ENCODE measurements around the gene SYAP1. TPM values are rescaled to one million over a fixed set of nuclear protein-coding genes. Genes with fewer than 3 reads are reported as not detected.
"Not testable (repeated sequence)": the region's sequence is repeated elsewhere in the genome, so short reads cannot be mapped to it uniquely, and the experiment has no call there.

The SYAP1 gene
- total RNA-seq, 1 donor from 2014 or later = 14.2 TPM

GRCh38 chrX:16714504-16714903, 4.9 kb upstream of the SYAP1 start:
- Histone ChIP-seq H3K36me3 (no peaks in the 10 kb centered on the region), H3K4me3 (no peak overlapping the region), H3K27me3 (no peaks in the 10 kb centered on the region), H3K9me3 (no peaks in the 10 kb centered on the region), H3K27ac (no peak overlapping the region), H3K4me1 (peaks cover 0 to 3% of the 10 kb centered on the region in 2 donors)
- TF ChIP-seq, protein P1, sequence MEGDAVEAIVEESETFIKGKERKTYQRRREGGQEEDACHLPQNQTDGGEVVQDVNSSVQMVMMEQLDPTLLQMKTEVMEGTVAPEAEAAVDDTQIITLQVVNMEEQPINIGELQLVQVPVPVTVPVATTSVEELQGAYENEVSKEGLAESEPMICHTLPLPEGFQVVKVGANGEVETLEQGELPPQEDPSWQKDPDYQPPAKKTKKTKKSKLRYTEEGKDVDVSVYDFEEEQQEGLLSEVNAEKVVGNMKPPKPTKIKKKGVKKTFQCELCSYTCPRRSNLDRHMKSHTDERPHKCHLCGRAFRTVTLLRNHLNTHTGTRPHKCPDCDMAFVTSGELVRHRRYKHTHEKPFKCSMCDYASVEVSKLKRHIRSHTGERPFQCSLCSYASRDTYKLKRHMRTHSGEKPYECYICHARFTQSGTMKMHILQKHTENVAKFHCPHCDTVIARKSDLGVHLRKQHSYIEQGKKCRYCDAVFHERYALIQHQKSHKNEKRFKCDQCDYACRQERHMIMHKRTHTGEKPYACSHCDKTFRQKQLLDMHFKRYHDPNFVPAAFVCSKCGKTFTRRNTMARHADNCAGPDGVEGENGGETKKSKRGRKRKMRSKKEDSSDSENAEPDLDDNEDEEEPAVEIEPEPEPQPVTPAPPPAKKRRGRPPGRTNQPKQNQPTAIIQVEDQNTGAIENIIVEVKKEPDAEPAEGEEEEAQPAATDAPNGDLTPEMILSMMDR (IDR thresholded peaks at IDR 0.05) = no peak
- intact Hi-C loops (cut with DNase I) = loop anchor here (10.0 kb wide), 1 partner anchor 1710 kb away; the partner anchor contains the start of gene CDKL5
- DNase-seq (ENCODE audit: low spot score in 2 of 2) = no peak

DNA sequence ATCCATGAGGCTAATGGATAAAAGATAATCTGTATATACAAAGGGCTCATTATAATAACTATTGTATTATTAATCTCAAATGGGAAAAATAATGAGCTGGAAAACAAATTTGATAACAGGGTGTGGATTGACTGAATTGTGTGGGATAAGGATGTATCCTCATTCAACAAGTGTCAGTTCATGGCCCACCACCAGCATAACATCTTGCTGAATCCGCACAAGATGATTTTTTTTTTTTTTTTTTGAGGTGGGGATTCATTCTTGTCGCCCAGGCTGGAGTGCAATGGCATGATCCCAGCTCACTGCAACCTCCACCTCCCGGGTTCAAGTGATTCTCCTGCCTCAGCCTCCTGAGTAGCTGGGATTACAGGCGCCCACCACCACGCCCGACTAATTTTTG, 3.8 kb upstream of the SYAP1 start:
- not testable (repeated sequence) for H3K4me1 ChIP-seq; H3K27ac ChIP-seq; H3K36me3 ChIP-seq; H3K27me3 ChIP-seq; DNase-seq (ENCODE audit: low spot score in 2 of 2); H3K4me3 ChIP-seq; H3K9me3 ChIP-seq
- intact Hi-C loops (cut with DNase I) = loop anchor here (5.0 to 10.0 kb wide), 2 partner anchors 978 to 1709 kb away; partner anchors contain the start of genes CA5B and CDKL5

DNA sequence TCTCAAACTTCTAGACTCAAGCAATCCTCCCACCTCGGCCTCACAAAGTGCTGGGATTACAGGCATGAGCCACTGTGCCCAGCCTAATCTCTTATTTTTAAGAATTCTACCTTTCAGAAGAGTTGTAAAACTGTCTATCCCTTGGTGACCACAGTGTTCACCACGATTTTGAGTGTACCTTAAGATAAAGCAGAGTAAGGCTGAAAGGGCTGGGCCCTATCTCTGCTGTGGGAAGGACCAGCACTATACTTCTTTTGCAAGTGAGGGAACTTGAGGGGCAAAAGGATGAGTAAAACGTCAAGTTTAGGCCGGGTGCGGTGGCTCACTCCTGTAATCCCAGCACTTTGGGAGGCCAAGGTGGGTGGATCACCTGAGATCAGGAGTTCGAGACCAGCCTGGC, 3.0 kb upstream of the SYAP1 start:
- H3K36me3 ChIP-seq; DNase-seq (ENCODE audit: low spot score in 2 of 2); H3K27me3 ChIP-seq; H3K9me3 ChIP-seq; H3K4me3 ChIP-seq; H3K27ac ChIP-seq: not testable (repeated sequence)
- intact Hi-C loops (cut with DNase I) = loop anchor here (5.0 to 10.0 kb wide), 2 partner anchors 979 to 1708 kb away; partner anchors contain the start of genes CA5B and CDKL5
- peaks cover 0 to 16% of the 10 kb centered on the region in 2 donors for H3K4me1 ChIP-seq

- no peaks in the 10 kb centered on the region for H3K36me3 ChIP-seq
- no peaks in the 10 kb centered on the region for H3K27me3 ChIP-seq
- TF ChIP-seq, protein P1 (IDR thresholded peaks at IDR 0.05) = no peak
- no peak for DNase-seq (ENCODE audit: low spot score in 2 of 2)
- peaks cover 0 to 16% of the 10 kb centered on the region in 2 donors for H3K4me1 ChIP-seq
- H3K27ac ChIP-seq = peak overlapping the region; percentile 93 to 98
- H3K9me3 ChIP-seq = no peaks in the 10 kb centered on the region
- peak overlapping the region; percentile 86 to 93 for H3K4me3 ChIP-seq
- intact Hi-C loops (cut with DNase I) = loop anchor here (1.0 to 10.0 kb wide), 6 partner anchors 67 to 1706 kb away; partner anchors contain the start of genes AP1S2, CA5B, CDKL5 and RBBP7
These were observed 533 bp upstream of the SYAP1 start for GRCh38 chrX:16718824-16719333.

GRCh38 chrX:16722481-16722880, 3.1 kb downstream of the SYAP1 start:
- Histone ChIP-seq H3K36me3 (no peaks in the 10 kb centered on the region), H3K27me3 (no peaks in the 10 kb centered on the region), H3K4me1 (peaks cover 0 to 16% of the 10 kb centered on the region in 2 donors), H3K9me3 (no peaks in the 10 kb centered on the region), H3K27ac (no peak overlapping the region), H3K4me3 (no peak overlapping the region)
- TF ChIP-seq, protein P1 (IDR thresholded peaks at IDR 0.05) = no peak
- intact Hi-C loops (cut with DNase I) = no loop called here
- no peak for DNase-seq (ENCODE audit: low spot score in 2 of 2)

GRCh38 chrX:16725072-16725471, 5.7 kb downstream of the SYAP1 start:
- Histone ChIP-seq H3K4me1 (peaks cover 0 to 13% of the 10 kb centered on the region in 2 donors), H3K36me3 (no peaks in the 10 kb centered on the region), H3K27me3 (no peaks in the 10 kb centered on the region), H3K9me3 (no peaks in the 10 kb centered on the region), H3K27ac (no peak overlapping the region), H3K4me3 (no peak overlapping the region)
- intact Hi-C loops (cut with DNase I) = no loop called here
- TF ChIP-seq, protein P1 (IDR thresholded peaks at IDR 0.05) = no peak
- DNase-seq (ENCODE audit: low spot score in 2 of 2) = no peak

- H3K4me1 ChIP-seq; DNase-seq (ENCODE audit: low spot score in 2 of 2); H3K9me3 ChIP-seq; H3K27me3 ChIP-seq; intact Hi-C loops (cut with DNase I); H3K27ac ChIP-seq; H3K4me3 ChIP-seq; H3K36me3 ChIP-seq: not testable (repeated sequence)
These were observed 7.1 kb downstream of the SYAP1 start for GRCh38 chrX:16726347-16726988.
